NCI-H128 (cell line): Measurements from ENCODE around the gene ALDH5A1.

Experiments used
- DNase-seq: peaks from one replicate; lab custom pipeline; 2025; ENCODE audit not compliant: unreplicated experiment; lab: John Stamatoyannopoulos, UW

The ALDH5A1 gene

GRCh38 chr6:24564081-24564480 lies 69.3 kb downstream of the ALDH5A1 start:
- DNase-seq, result no peak

- no peak for DNase-seq
These were observed 70.4 kb downstream of the ALDH5A1 start for GRCh38 chr6:24565196-24565595.

- DNase-seq, result no peak
These were observed 71.4 kb downstream of the ALDH5A1 start for GRCh38 chr6:24566020-24566767.

DNA sequence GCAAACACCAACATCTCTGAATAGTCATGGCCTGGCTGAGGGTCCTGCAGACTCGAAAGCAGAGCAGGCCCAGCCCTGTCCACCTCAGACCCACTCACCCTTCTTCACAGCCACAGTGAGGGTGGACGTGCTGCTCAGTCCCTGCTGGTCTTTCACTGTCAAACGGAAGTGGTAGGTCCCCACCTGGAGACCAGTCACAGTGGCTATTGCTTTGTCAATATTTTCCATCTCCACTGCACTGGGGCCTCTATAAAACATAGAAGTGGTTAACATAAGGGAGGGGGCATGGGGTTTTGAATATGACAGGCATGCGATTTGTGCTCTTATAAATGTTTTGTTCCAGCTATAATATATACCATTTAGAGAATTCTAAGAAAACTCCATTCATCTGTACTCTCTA lies 73.9 kb downstream of the ALDH5A1 start:
- DNase-seq, result no peak

- no peak for DNase-seq
These were observed 75.0 kb downstream of the ALDH5A1 start for GRCh38 chr6:24569811-24570210.

- no peak for DNase-seq
These were observed 76.6 kb downstream of the ALDH5A1 start for GRCh38 chr6:24571361-24571760.

- no peak for DNase-seq
These were observed 80.0 kb downstream of the ALDH5A1 start for GRCh38 chr6:24574809-24575208.

GRCh38 chr6:24576447-24576846 lies 81.7 kb downstream of the ALDH5A1 start:
- DNase-seq, result no peak

DNA sequence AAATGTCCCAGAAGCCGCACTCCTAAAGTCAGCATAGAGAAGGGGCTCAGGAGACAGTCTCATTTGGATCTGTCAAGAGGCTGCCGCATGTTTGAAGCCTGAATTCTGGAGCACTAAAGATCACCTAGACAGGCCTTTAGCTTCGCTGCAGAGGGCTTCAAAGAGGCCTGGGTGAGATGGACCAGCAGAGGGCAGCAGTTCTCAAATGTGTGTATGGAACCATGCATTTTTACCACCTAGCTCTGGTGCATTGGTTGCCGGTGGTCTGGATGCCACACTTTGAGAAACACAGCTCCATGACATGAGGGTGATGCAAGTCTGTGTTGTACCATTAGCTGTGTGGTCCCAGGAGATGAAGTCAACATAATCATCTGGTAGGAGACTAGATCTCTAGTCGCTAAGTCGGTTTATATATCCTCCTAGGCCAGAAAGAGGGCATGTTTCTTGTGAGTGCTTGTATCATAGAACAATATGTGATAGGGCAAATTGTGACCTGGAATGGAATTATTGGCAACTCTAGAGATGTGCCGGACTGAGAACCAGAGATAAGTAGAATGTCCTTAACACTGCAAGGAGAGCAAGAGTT lies 86.4 kb downstream of the ALDH5A1 start:
- DNase-seq, result peak; percentile 52

GRCh38 chr6:24583463-24584381 lies 89.0 kb downstream of the ALDH5A1 start:
- peak; percentile 94 for DNase-seq

DNA sequence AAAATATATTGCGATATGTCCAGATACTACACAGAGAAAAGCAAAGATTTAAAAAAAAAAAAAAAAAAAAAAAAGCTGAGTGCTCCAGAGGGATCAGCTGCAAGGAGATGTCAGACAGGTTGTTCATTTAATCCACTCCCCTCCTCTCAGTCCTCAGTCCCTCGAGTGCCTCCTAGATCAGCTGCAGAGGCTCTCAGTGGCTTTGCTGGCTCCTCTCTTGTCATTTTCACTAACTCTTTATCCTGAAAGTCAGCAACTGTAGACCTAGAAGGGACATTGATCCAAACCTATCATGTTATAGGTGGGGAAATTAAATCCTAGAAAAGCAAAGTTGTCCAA lies 89.6 kb downstream of the ALDH5A1 start:
- DNase-seq, result peak; percentile 81
